Placental epithelial cell (primary cell): ENCODE results near the gene USP17L17. TPM values are rescaled to one million over a fixed set of nuclear protein-coding genes. Genes with fewer than 3 reads are reported as not detected.

Experiments used
- total RNA-seq: library from RNA; depleted of rRNA; stranded (reverse); fragments of >200 nt; gene quantifications from 2 replicates; pipeline ENCODE4 v1.2.3, GENCODE V29; 2012

The USP17L17 gene
- total RNA-seq, result not detected in 2 replicates

GRCh38 chr4:9243579-9243978 lies at the start of gene USP17L17:
Gene USP17L17 (plus strand): TSS chr4:9243879. CDS start chr4:9243879, 0 bp downstream.

GRCh38 chr4:9210357-9210756 lies 33.3 kb upstream of the USP17L17 start, which contains the start of gene USP17L10:
Gene USP17L10 (plus strand): TSS chr4:9210657. CDS start chr4:9210657, 0 bp downstream.

GRCh38 chr4:9215105-9215504 lies 28.6 kb upstream of the USP17L17 start, which contains the start of gene USP17L11:
Gene USP17L11 (plus strand): TSS chr4:9215405. CDS start chr4:9215405, 0 bp downstream.

GRCh38 chr4:9219852-9220251 lies 23.8 kb upstream of the USP17L17 start, which contains the start of gene USP17L12:
Gene USP17L12 (plus strand): TSS chr4:9220152. CDS start chr4:9220152, 0 bp downstream.

GRCh38 chr4:9224596-9224995 lies 19.1 kb upstream of the USP17L17 start, which contains the start of gene USP17L13:
Gene USP17L13 (plus strand): TSS chr4:9224896. CDS start chr4:9224896, 0 bp downstream.

GRCh38 chr4:9234085-9234484 lies 9.6 kb upstream of the USP17L17 start, which contains the start of gene USP17L15:
Gene USP17L15 (plus strand): TSS chr4:9234385. CDS start chr4:9234385, 0 bp downstream.

GRCh38 chr4:9247953-9248680 lies 4.4 kb downstream of the USP17L17 start, which contains the start of gene USP17L18:
Gene USP17L18 (plus strand): TSS chr4:9248630. CDS start chr4:9248630, 0 bp downstream.

GRCh38 chr4:9253078-9253477 lies 9.4 kb downstream of the USP17L17 start, which contains the start of gene USP17L19:
Gene USP17L19 (plus strand): TSS chr4:9253378. CDS start chr4:9253378, 0 bp downstream.

GRCh38 chr4:9257824-9258223 lies 14.1 kb downstream of the USP17L17 start, which contains the start of gene USP17L20:
Gene USP17L20 (plus strand): TSS chr4:9258124. CDS start chr4:9258124, 0 bp downstream.

GRCh38 chr4:9262572-9262971 lies 18.9 kb downstream of the USP17L17 start, which contains the start of gene USP17L21:
Gene USP17L21 (plus strand): TSS chr4:9262872. CDS start chr4:9262872, 0 bp downstream.

GRCh38 chr4:9267319-9267718 lies 23.6 kb downstream of the USP17L17 start, which contains the start of gene USP17L22:
Gene USP17L22 (plus strand): TSS chr4:9267619. CDS start chr4:9267619, 0 bp downstream.

Other genes starting within 250 kb of the USP17L17 start
- gene FAM90A26, start 73.5 kb upstream of the USP17L17 start, total RNA-seq, result not detected in 2 replicates
- gene USP17L10, start 33.2 kb upstream of the USP17L17 start, total RNA-seq, result not detected in 2 replicates
- gene USP17L11, start 28.5 kb upstream of the USP17L17 start, total RNA-seq, result not detected in 2 replicates
- gene USP17L12, start 23.7 kb upstream of the USP17L17 start, total RNA-seq, result not detected in 2 replicates
- gene USP17L13, start 19.0 kb upstream of the USP17L17 start, total RNA-seq, result not detected in 2 replicates
- not detected in 2 replicates for gene USP17L15, start 9.5 kb upstream of the USP17L17 start, total RNA-seq
- not detected in 2 replicates for gene USP17L18, start 4.8 kb downstream of the USP17L17 start, total RNA-seq
- not detected in 2 replicates for gene USP17L19, start 9.5 kb downstream of the USP17L17 start, total RNA-seq
- not detected in 2 replicates for gene USP17L20, start 14.2 kb downstream of the USP17L17 start, total RNA-seq
- not detected in 2 replicates for gene USP17L21, start 19.0 kb downstream of the USP17L17 start, total RNA-seq
- not detected in 2 replicates for gene USP17L22, start 23.7 kb downstream of the USP17L17 start, total RNA-seq
- gene USP17L24, start 81.3 kb downstream of the USP17L17 start, total RNA-seq, result not detected in 2 replicates
- gene USP17L25, start 86.0 kb downstream of the USP17L17 start, total RNA-seq, result not detected in 2 replicates
- not detected in 2 replicates for gene USP17L26, start 90.8 kb downstream of the USP17L17 start, total RNA-seq
- not detected in 2 replicates for gene USP17L5, start 95.5 kb downstream of the USP17L17 start, total RNA-seq
- not detected in 2 replicates for gene USP17L27, start 100.3 kb downstream of the USP17L17 start, total RNA-seq
- not detected in 2 replicates for gene USP17L28, start 105.0 kb downstream of the USP17L17 start, total RNA-seq
- not detected in 2 replicates for gene USP17L29, start 109.8 kb downstream of the USP17L17 start, total RNA-seq
- gene USP17L30, start 119.2 kb downstream of the USP17L17 start, total RNA-seq, result not detected in 2 replicates
- not detected in 2 replicates for gene DEFB131A, start 200.5 kb downstream of the USP17L17 start, total RNA-seq